Ovary (tissue), 9 donors: ENCODE measurements around the gene ULBP3. TPM values are rescaled to one million over a fixed set of nuclear protein-coding genes. Genes with fewer than 3 reads are reported as not detected.

Experiments
- DNase-seq, 5 donors: peaks; one replicate each; pipeline ENCODE4 v3.0.0-alpha.2; 2019 to 2020
- H3K27ac ChIP-seq, 2 donors: fragments of 200-600 bp; one replicate each; pipeline versions ENCODE4 v1.5.1 to v1.8.0; 2019 to 2022
- H3K27me3 ChIP-seq: fragments of 200-600 bp; one replicate; pipeline ENCODE4 v1.8.0; 2022
- H3K36me3 ChIP-seq: fragments of 200-600 bp; sonication (generic); one replicate; pipeline ENCODE4 v1.5.1; 2019
- H3K4me1 ChIP-seq: one replicate; pipeline ENCODE4 v1.8.1; 2013; ENCODE audit warnings: mild to moderate bottlenecking, moderate library complexity; ENCODE audit not compliant: insufficient read depth
- H3K4me3 ChIP-seq: fragments of 200-600 bp; sonication (generic); one replicate; pipeline ENCODE4 v1.5.1; 2017
- H3K9me3 ChIP-seq, 2 donors: fragments of 200-600 bp in 1 of 2; sonication (generic) in 1 of 2; one replicate each; pipeline versions ENCODE4 v1.5.1 to v1.8.1; 2013 to 2019; ENCODE audit warnings: mild to moderate bottlenecking in 1 of 2, moderate library complexity in 1 of 2
- CTCF ChIP-seq, 3 donors: fragments of 450-650 bp in 2 of 3; fragments of 200-600 bp in 1 of 3; IDR thresholded peaks; one replicate each; pipeline versions ENCODE4 v1.5.1 to v1.8.0; 2016 to 2022; ENCODE audit warnings: antibody characterized with exemption in 3 of 3, mild to moderate bottlenecking in 1 of 3
- EP300 ChIP-seq: sonication (generic); formaldehyde crosslinking; IDR thresholded peaks from one replicate; pipeline ENCODE4 v1.6.1; 2017; ENCODE audit warnings: antibody characterized with exemption
- POLR2A ChIP-seq: fragments of 450-650 bp; IDR thresholded peaks from one replicate; pipeline ENCODE4 v1.6.1; 2017; ENCODE audit warnings: antibody characterized with exemption, mild to moderate bottlenecking, moderate library complexity
- WGBS, 3 donors: extraction: QIAGEN DNeasy Blood & Tissue Kit in 1 of 3; methylation state at CpG; one replicate each; pipeline versions ENCODE4 v1.1.5 to v1.1.7; 2013 to 2017; 5-methylcytosine and 5-hydroxymethylcytosine counted together
- intact Hi-C, 4 donors: fragments of 100-400 bp; cut with DNase I; formaldehyde crosslinking; loops; one replicate each; pipeline versions ENCODE4 v1.11.0 to v1.15.1; 2022 to 2023
- polyA plus RNA-seq, 2 donors: library from polyadenylated mRNA; stranded (reverse); fragments of 200-250 nt in 1 of 2; fragments of 350-450 nt in 1 of 2; fragmentation: Illumina TruSeq in 1 of 2; extraction: RNeasy Lipid Tissue Mini Kit (QIAGEN cat#74804) in 1 of 2; gene quantifications; one replicate each; pipeline ENCODE4 v1.2.3, GENCODE V29; 2013 to 2014
- total RNA-seq, 7 donors: library from RNA; depleted of rRNA in 2 of 7; stranded (reverse); fragments of >200 nt in 2 of 7; fragmentation: NEBNext Ultra II Directional in 3 of 7; extraction: Animal tissue kit (Norgen Biotek cat#: 25700) in 3 of 7; gene quantifications; one replicate each; pipeline versions ENCODE4 v1.1.0 to v1.2.4, GENCODE V29; 2016 to 2023
- donor health status: DM: no; HTN: no; CAD: no; lungs with moderate emphysema.
- donor health status: DM: no; HTN: no; CAD: no.
- donor health status: Bipolar disorder and iron deficiency.
- donor health status: DM: yes; HTN: yes; CAD: no.
- donor health status: DM: no; HTN: no; CAD: no.
- donor health status: DM: yes; HTN: yes; CAD: no.

Gene ULBP3
- total and polyA plus RNA-seq, 9 donors, result 0.66 to 2.5 (median 1.6) TPM; not detected in 2

GRCh38 chr6:150028799-150029198 is 40.1 kb downstream of the ULBP3 start:
- intact Hi-C loops, result no loop called here
- Histone ChIP-seq H3K36me3 (no peaks in the 10 kb centered on the region), H3K27me3 (no peaks in the 10 kb centered on the region), H3K9me3 (no peaks in the 10 kb centered on the region), H3K4me3 (no peak overlapping the region), H3K27ac (no peak overlapping the region), H3K4me1 (no peaks in the 10 kb centered on the region)
- WGBS, 3 donors, result 63 to 79% (median 73%) methylated on average over 8 of the region's 8 CpGs
- no peak for DNase-seq
- no peak for TF ChIP-seq CTCF (IDR thresholded peaks at IDR 0.05)
- TF ChIP-seq EP300, result no peak
- TF ChIP-seq POLR2A, result no peak

- TF ChIP-seq CTCF (IDR thresholded peaks at IDR 0.05), result no peak
- no peak for TF ChIP-seq POLR2A
- no peak for TF ChIP-seq EP300
- Histone ChIP-seq H3K4me1 (no peaks in the 10 kb centered on the region), H3K4me3 (no peak overlapping the region), H3K36me3 (no peaks in the 10 kb centered on the region), H3K9me3 (no peaks in the 10 kb centered on the region), H3K27ac (no peak overlapping the region), H3K27me3 (no peaks in the 10 kb centered on the region)
- no peak for DNase-seq
- WGBS, 3 donors, result 73 to 81% (median 79%) methylated on average over 6 of the region's 6 CpGs
- intact Hi-C loops, result no loop called here
These were observed 40.9 kb downstream of the ULBP3 start for GRCh38 chr6:150027806-150028565.

- intact Hi-C loops, result no loop called here
- 77 to 84% (median 80%) methylated on average over 9 of the region's 9 CpGs for WGBS, 3 donors
- no peak overlapping the region for H3K4me3 ChIP-seq
- no peak for DNase-seq
- H3K36me3 ChIP-seq, result no peaks in the 10 kb centered on the region
- no peaks in the 10 kb centered on the region for H3K4me1 ChIP-seq
- H3K27me3 ChIP-seq, result no peaks in the 10 kb centered on the region
- no peak overlapping the region for H3K27ac ChIP-seq
- TF ChIP-seq POLR2A, result no peak
- no peak for TF ChIP-seq EP300
- TF ChIP-seq CTCF (IDR thresholded peaks at IDR 0.05), result no peak
- H3K9me3 ChIP-seq, result no peaks in the 10 kb centered on the region
These were observed 41.7 kb downstream of the ULBP3 start for GRCh38 chr6:150026976-150027805.

GRCh38 chr6:150025201-150025917 is 43.6 kb downstream of the ULBP3 start, which contains the start of gene RAET1L:
Gene RAET1L (minus strand): TSS chr6:150025532. CDS start chr6:150025471, 61 bp downstream.
- intact Hi-C loops, result no loop called here
- H3K4me1 ChIP-seq, result no peaks in the 10 kb centered on the region
- no peaks in the 10 kb centered on the region for H3K27me3 ChIP-seq
- WGBS, 3 donors, result 1 to 4% (median 1%) methylated on average over 36 of the region's 36 CpGs
- peak in 1 of 5 donors; percentile 41 for DNase-seq
- H3K36me3 ChIP-seq, result no peaks in the 10 kb centered on the region
- H3K27ac ChIP-seq, result no peak within 1 kb of the TSS
- no peaks in the 10 kb centered on the region for H3K9me3 ChIP-seq
- peak within 1 kb of the TSS; percentile 6 for H3K4me3 ChIP-seq
- TF ChIP-seq CTCF (IDR thresholded peaks at IDR 0.05) (no peak), EP300 (no peak), POLR2A (no peak)
